Mesendoderm (in vitro differentiated cells): ENCODE data around the gene OR9G4.

Experiments
- DNase-seq: peaks from one replicate; pipeline ENCODE4 v3.0.0; 2013
- H2AK5ac ChIP-seq: 2 replicates; pipeline ENCODE4 v1.6.1; 2013; ENCODE audit warnings: low read length, inconsistent platforms
- H2BK120ac ChIP-seq: 2 replicates; pipeline ENCODE4 v1.6.1; 2013; ENCODE audit warnings: low read depth, mild to moderate bottlenecking, low read length, moderate library complexity, mixed read lengths
- H2BK15ac ChIP-seq: replicated peaks from 2 replicates; pipeline ENCODE4 v1.6.1; 2013; ENCODE audit warnings: low read depth, mild to moderate bottlenecking, moderate library complexity
- H2BK5ac ChIP-seq: 2 replicates; pipeline ENCODE4 v1.6.1; 2013; ENCODE audit warnings: low read length, inconsistent platforms
- H3K18ac ChIP-seq: 2 replicates; pipeline ENCODE4 v1.6.1; 2013; ENCODE audit warnings: mild to moderate bottlenecking, low read length, mixed read lengths
- H3K23ac ChIP-seq: one replicate; pipeline ENCODE4 v1.6.1; 2013; ENCODE audit warnings: low read length
- H3K27ac ChIP-seq: 2 replicates; pipeline ENCODE4 v1.5.1; 2013; ENCODE audit warnings: low read depth, mild to moderate bottlenecking, inconsistent platforms, low read length, moderate library complexity
- H3K27me3 ChIP-seq: 2 replicates; pipeline ENCODE4 v1.6.1; 2013; ENCODE audit warnings: low read length, control low read depth, mild to moderate bottlenecking, inconsistent platforms; ENCODE audit not compliant: insufficient read depth, poor library complexity
- H3K36me3 ChIP-seq: 2 replicates; pipeline ENCODE4 v1.6.1; 2013; ENCODE audit warnings: low read length, inconsistent platforms; ENCODE audit not compliant: control insufficient read depth, insufficient read depth
- H3K4ac ChIP-seq: one replicate; pipeline ENCODE4 v1.6.1; 2013; ENCODE audit warnings: low read depth, mild to moderate bottlenecking, low read length, moderate library complexity
- H3K4me1 ChIP-seq: 2 replicates; pipeline ENCODE4 v1.6.1; 2013; ENCODE audit warnings: low read depth, low read length, inconsistent platforms; ENCODE audit not compliant: control insufficient read depth
- H3K4me2 ChIP-seq: 2 replicates; pipeline ENCODE4 v1.6.1; 2013; ENCODE audit warnings: low read length
- H3K4me3 ChIP-seq: 2 replicates; pipeline ENCODE4 v1.5.1; 2013; ENCODE audit warnings: mild to moderate bottlenecking, low read length
- H3K56ac ChIP-seq: one replicate; pipeline ENCODE4 v1.6.1; 2013; ENCODE audit warnings: low read length
- H3K79me1 ChIP-seq: 2 replicates; pipeline ENCODE4 v1.6.1; 2013; ENCODE audit warnings: low read length, inconsistent platforms
- H3K79me2 ChIP-seq: 2 replicates; pipeline ENCODE4 v1.6.1; 2013; ENCODE audit warnings: mild to moderate bottlenecking, low read length; ENCODE audit not compliant: control insufficient read depth, insufficient read depth
- H3K9ac ChIP-seq: 2 replicates; pipeline ENCODE4 v1.6.1; 2013; ENCODE audit warnings: low read length, inconsistent platforms
- H4K5ac ChIP-seq: one replicate; pipeline ENCODE4 v1.6.1; 2013; ENCODE audit warnings: low read length
- H4K8ac ChIP-seq: one replicate; pipeline ENCODE4 v1.6.1; 2013; ENCODE audit warnings: low read depth, mild to moderate bottlenecking, control low read depth, low read length, moderate library complexity
- WGBS: extraction: QIAGEN DNeasy Blood & Tissue Kit; methylation state at CpG from one replicate; pipeline ENCODE4 v1.1.7; 2013; ENCODE audit warnings: low lambda C conversion rate, missing lambda C conversion rate; ENCODE audit not compliant: insufficient coverage; ENCODE audit errors: extremely low coverage; 5-methylcytosine and 5-hydroxymethylcytosine counted together

The OR9G4 gene

GRCh38 chr11:56750190-56750589, 1.7 kb upstream of the OR9G4 start:
- Histone ChIP-seq H2BK15ac (no peak overlapping the region), H3K79me2 (no peaks in the 10 kb centered on the region), H3K4me1 (no peaks in the 10 kb centered on the region), H3K27me3 (no peaks in the 10 kb centered on the region), H3K23ac (no peak overlapping the region), H4K8ac (no peak overlapping the region), H2AK5ac (no peak overlapping the region), H3K4me2 (no peak overlapping the region), H3K18ac (no peak overlapping the region), H3K9ac (no peak overlapping the region), H3K36me3 (no peaks in the 10 kb centered on the region), H2BK120ac (no peak overlapping the region), H3K4ac (no peak overlapping the region), H3K27ac (no peak overlapping the region), H3K56ac (no peak overlapping the region), H4K5ac (no peak overlapping the region), H3K79me1 (no peaks in the 10 kb centered on the region), H2BK5ac (no peak overlapping the region), H3K4me3 (no peak overlapping the region)
- peak; percentile 36 for DNase-seq
- no CpG with 5 or more reads among the region's 5 CpGs for WGBS

GRCh38 chr11:56740886-56741285, 7.6 kb downstream of the OR9G4 start:
- no peak overlapping the region for H2BK5ac ChIP-seq
- DNase-seq: no peak
- WGBS: no CpG with 5 or more reads among the region's 4 CpGs

GRCh38 chr11:56740107-56740506, 8.4 kb downstream of the OR9G4 start:
- Histone ChIP-seq H3K4ac (no peak overlapping the region), H3K18ac (no peak overlapping the region), H2AK5ac (no peak overlapping the region), H2BK120ac (no peak overlapping the region), H3K23ac (no peak overlapping the region), H2BK15ac (no peak overlapping the region), H3K36me3 (no peaks in the 10 kb centered on the region), H3K27me3 (no peaks in the 10 kb centered on the region), H3K4me1 (no peaks in the 10 kb centered on the region), H3K4me2 (no peak overlapping the region), H3K79me1 (no peaks in the 10 kb centered on the region), H3K27ac (no peak overlapping the region), H3K79me2 (no peaks in the 10 kb centered on the region), H3K9ac (no peak overlapping the region), H4K5ac (no peak overlapping the region), H3K4me3 (no peak overlapping the region), H2BK5ac (no peak overlapping the region), H4K8ac (no peak overlapping the region), H3K56ac (no peak overlapping the region)
- WGBS: no CpG with 5 or more reads among the region's 3 CpGs
- no peak for DNase-seq

More at GRCh38 chr11:56740886-56741285, 7.6 kb downstream of the OR9G4 start:
- Histone ChIP-seq H3K18ac (no peak overlapping the region), H3K9ac (no peak overlapping the region), H3K79me1 (no peaks in the 10 kb centered on the region), H3K4me1 (no peaks in the 10 kb centered on the region), H3K36me3 (no peaks in the 10 kb centered on the region), H2BK15ac (no peak overlapping the region), H3K4me2 (no peak overlapping the region), H3K23ac (no peak overlapping the region), H4K5ac (no peak overlapping the region), H3K27me3 (no peaks in the 10 kb centered on the region), H3K27ac (no peak overlapping the region), H3K56ac (no peak overlapping the region), H3K79me2 (no peaks in the 10 kb centered on the region), H4K8ac (no peak overlapping the region), H3K4ac (no peak overlapping the region), H3K4me3 (no peak overlapping the region), H2AK5ac (no peak overlapping the region), H2BK120ac (no peak overlapping the region)

- H3K18ac ChIP-seq: no peak overlapping the region
- no peak overlapping the region for H3K56ac ChIP-seq
- H3K27me3 ChIP-seq: no peaks in the 10 kb centered on the region
- no peak overlapping the region for H3K9ac ChIP-seq
- no peak overlapping the region for H2AK5ac ChIP-seq
- no peak overlapping the region for H2BK5ac ChIP-seq
- H3K4ac ChIP-seq: no peak overlapping the region
- no peak overlapping the region for H3K4me3 ChIP-seq
- no peak overlapping the region for H2BK15ac ChIP-seq
- H3K4me2 ChIP-seq: no peak overlapping the region
- H3K79me2 ChIP-seq: no peaks in the 10 kb centered on the region
- no peak overlapping the region for H3K23ac ChIP-seq
- no peaks in the 10 kb centered on the region for H3K79me1 ChIP-seq
- H4K8ac ChIP-seq: no peak overlapping the region
- no CpG with 5 or more reads among the region's 4 CpGs for WGBS
- H3K27ac ChIP-seq: no peak overlapping the region
- DNase-seq: no peak
- no peak overlapping the region for H4K5ac ChIP-seq
- H3K36me3 ChIP-seq: no peaks in the 10 kb centered on the region
- H3K4me1 ChIP-seq: no peaks in the 10 kb centered on the region
- no peak overlapping the region for H2BK120ac ChIP-seq
Measured at GRCh38 chr11:56720513-56720912, 28.0 kb downstream of the OR9G4 start.

- Histone ChIP-seq H2BK120ac (no peak overlapping the region), H3K9ac (no peak overlapping the region), H2AK5ac (no peak overlapping the region), H3K36me3 (no peaks in the 10 kb centered on the region), H3K4me3 (no peak overlapping the region), H3K4ac (no peak overlapping the region), H3K4me1 (no peaks in the 10 kb centered on the region), H3K27me3 (no peaks in the 10 kb centered on the region), H3K4me2 (no peak overlapping the region), H3K27ac (no peak overlapping the region), H3K18ac (no peak overlapping the region), H3K79me2 (no peaks in the 10 kb centered on the region), H3K79me1 (no peaks in the 10 kb centered on the region), H2BK15ac (no peak overlapping the region), H4K5ac (no peak overlapping the region), H3K23ac (no peak overlapping the region), H3K56ac (no peak overlapping the region), H2BK5ac (no peak overlapping the region), H4K8ac (no peak overlapping the region)
- WGBS: 100% methylated on average over 1 of the region's 6 CpGs
- no peak for DNase-seq
Measured at GRCh38 chr11:56716379-56716854, 32.1 kb downstream of the OR9G4 start.

GRCh38 chr11:56714206-56714605, 34.3 kb downstream of the OR9G4 start:
- Histone ChIP-seq H3K79me2 (no peaks in the 10 kb centered on the region), H3K79me1 (no peaks in the 10 kb centered on the region), H3K9ac (no peak overlapping the region), H3K4me3 (no peak overlapping the region), H2BK5ac (no peak overlapping the region), H3K18ac (no peak overlapping the region), H4K5ac (no peak overlapping the region), H3K4me2 (no peak overlapping the region), H2AK5ac (no peak overlapping the region), H3K56ac (no peak overlapping the region), H3K36me3 (no peaks in the 10 kb centered on the region), H3K4ac (no peak overlapping the region), H3K23ac (no peak overlapping the region), H2BK120ac (no peak overlapping the region), H2BK15ac (no peak overlapping the region), H4K8ac (no peak overlapping the region), H3K27me3 (no peaks in the 10 kb centered on the region), H3K4me1 (no peaks in the 10 kb centered on the region), H3K27ac (no peak overlapping the region)
- no peak for DNase-seq
- no CpG with 5 or more reads among the region's 2 CpGs for WGBS
